ENCODE measurements around the gene ADAM8. TPM values are rescaled to one million over a fixed set of nuclear protein-coding genes. Genes with fewer than 3 reads are reported as not detected.

The ADAM8 gene
- total RNA-seq, 1 donor from 2014 or later = 1.5 TPM

DNA sequence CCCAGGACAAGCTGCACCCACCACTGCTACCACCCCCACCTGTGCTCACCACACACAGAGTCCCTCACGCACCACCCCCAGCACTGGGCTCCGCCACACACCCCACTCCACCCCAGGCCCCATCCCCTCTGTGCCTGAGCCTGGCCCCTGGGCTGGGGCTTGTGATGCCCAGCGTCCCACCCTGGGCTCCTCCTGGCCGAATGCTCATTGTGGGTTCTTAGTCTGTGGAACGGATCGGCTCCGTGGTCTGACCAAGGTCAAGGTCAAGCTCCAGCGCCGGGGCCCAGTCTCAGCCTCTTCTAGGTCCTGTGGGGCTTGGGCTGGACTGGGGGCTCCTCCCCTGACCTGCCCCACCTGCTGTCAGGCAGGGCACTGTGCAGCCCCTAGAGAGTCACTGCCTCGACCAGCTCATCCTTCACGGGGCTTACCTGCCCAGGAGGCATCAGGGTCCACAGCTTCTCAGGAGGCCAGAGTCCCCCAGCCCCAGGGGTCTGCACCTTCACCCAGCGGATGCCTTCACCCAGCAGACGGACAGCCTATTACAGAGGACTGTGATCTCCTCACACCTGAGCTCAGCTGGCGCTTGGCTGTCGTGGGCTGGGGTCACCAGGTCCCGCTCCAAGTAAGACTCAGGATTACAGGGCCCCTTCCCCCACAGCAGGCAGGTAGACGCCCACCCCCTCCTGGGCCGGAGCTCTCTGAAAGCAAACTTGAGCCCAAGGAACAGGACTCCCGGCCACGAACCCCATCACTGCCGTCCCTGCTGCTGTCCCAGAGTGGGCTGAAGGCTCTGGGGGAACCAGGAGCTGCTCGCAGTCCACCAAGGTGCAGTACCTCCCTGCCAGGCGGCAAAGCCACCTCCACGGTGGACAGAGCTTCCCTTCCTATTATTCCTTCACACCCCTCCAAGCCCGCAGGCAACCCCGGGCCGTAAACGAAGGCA is 61.9 kb downstream of the ADAM8 start:
- no peak for DNase-seq (ENCODE audit: extremely low read depth, low read depth, low spot score)

DNA sequence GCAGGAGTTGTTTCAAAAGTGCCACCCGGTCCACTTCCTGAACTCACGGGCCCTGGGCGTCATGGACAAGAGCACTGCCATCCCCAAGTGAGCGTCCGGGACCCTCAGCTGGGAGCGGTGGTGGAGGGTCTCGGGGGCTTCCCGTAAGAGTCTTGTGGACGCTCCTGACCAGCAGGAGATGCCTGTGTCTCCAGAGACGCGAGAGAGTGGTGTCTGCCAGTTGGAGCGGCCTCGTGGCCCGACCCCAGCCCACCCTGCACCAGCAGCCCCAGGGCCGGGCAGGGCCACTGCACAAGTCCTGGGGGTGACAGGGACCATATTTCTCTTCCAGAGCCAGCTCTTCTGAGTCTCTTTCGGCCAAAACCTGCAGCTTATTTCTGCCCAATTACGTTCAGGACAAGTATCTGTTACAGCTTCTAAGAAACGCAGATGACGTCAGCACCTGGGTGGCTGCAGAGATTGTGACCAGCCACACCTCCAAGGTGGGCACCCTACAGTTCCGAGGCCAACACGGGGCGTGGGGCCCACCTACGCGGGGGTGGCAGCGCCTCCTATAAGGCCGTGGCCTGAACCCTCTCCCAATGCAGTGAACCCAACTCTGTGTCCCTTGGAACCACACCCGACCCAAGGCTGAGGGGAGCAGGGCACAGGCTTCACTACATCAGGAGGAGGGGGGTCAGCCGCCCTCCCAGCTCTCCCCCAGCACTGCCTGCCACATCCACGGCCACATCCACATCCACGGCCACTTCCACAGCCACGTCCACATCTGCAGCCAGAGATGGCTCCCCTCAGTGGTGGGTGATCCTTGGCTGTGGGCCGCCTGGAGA is 62.8 kb downstream of the ADAM8 start:
- DNase-seq (ENCODE audit: extremely low read depth, low read depth, low spot score) = no peak

- DNase-seq (ENCODE audit: extremely low read depth, low read depth, low spot score) = no peak
These were observed 63.7 kb downstream of the ADAM8 start for GRCh38 chr10:133212853-133213494.

Other genes with a start within 250 kb of the ADAM8 start
- gene ADGRA1, start 188.9 kb downstream of the ADAM8 start, total RNA-seq = not detected in 2 replicates
- not detected in 2 replicates for gene KNDC1, start 116.6 kb downstream of the ADAM8 start, total RNA-seq
- not detected in 2 replicates for gene UTF1, start 46.7 kb downstream of the ADAM8 start, total RNA-seq
- gene VENTX, start 39.0 kb downstream of the ADAM8 start, total RNA-seq = not detected in 2 replicates
- gene TUBGCP2, start 32.0 kb upstream of the ADAM8 start, total RNA-seq = 55.0 and 60.3 TPM in 2 replicates
- gene ZNF511, start 32.0 kb upstream of the ADAM8 start, total RNA-seq = 20.1 and 22.2 TPM in 2 replicates
- gene CALY, start 60.0 kb upstream of the ADAM8 start, total RNA-seq = not detected in 2 replicates
- not detected in 2 replicates for gene PRAP1, start 70.5 kb upstream of the ADAM8 start, total RNA-seq
- gene FUOM, start 81.2 kb upstream of the ADAM8 start, total RNA-seq = 18.7 and 54.1 TPM in 2 replicates
- gene ECHS1, start 96.5 kb upstream of the ADAM8 start, total RNA-seq = 105 and 158 TPM in 2 replicates
- gene PAOX, start 102.4 kb upstream of the ADAM8 start, total RNA-seq = 7.9 and 12.1 TPM in 2 replicates
- 24.2 and 44.5 TPM in 2 replicates for gene MTG1, start 117.3 kb upstream of the ADAM8 start, total RNA-seq
- 0.64 and 0.92 TPM in 2 replicates for gene SPRN, start 147.8 kb upstream of the ADAM8 start, total RNA-seq
- gene SCART1, start 177.1 kb upstream of the ADAM8 start, total RNA-seq = 0.44 and 1.3 TPM in 2 replicates

Measured in glomerular endothelial cell (primary cell).